Measurements from ENCODE around the gene RFX4. TPM values are rescaled to one million over a fixed set of nuclear protein-coding genes. Genes with fewer than 3 reads are reported as not detected.

Gene RFX4
- total and polyA plus RNA-seq, 9 of the 15 experiments (the other 6 are each of a cell fraction or from before 2014, with no cell fraction given) = not detected

DNA sequence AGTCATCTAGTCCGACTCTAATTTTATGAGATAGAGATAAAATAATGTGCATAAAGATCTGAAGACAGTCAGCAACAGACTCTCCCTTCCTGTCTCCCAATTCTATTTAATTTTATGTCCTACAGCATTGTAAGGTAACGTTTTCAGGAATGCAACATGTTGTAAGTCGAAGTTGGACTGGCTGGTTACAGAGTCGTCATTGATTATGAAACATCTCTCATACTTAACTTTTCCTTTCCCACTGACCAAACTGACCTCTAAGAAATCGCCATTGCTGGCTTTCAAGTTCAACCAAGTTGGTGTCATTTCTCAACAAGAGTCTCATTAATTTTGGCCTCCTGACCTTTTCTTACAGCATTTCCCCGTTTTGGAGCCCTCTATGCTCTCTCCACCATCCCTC, 186.7 kb downstream of the RFX4 start (continued):
- TF ChIP-seq, protein P1, sequence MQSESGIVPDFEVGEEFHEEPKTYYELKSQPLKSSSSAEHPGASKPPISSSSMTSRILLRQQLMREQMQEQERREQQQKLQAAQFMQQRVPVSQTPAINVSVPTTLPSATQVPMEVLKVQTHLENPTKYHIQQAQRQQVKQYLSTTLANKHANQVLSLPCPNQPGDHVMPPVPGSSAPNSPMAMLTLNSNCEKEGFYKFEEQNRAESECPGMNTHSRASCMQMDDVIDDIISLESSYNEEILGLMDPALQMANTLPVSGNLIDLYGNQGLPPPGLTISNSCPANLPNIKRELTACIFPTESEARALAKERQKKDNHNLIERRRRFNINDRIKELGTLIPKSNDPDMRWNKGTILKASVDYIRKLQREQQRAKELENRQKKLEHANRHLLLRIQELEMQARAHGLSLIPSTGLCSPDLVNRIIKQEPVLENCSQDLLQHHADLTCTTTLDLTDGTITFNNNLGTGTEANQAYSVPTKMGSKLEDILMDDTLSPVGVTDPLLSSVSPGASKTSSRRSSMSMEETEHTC (IDR thresholded peaks at IDR 0.05) = no peak
- no peak for TF ChIP-seq RBFOX2 (IDR thresholded peaks at IDR 0.05; ENCODE audit: low read depth, low read length)
- TF ChIP-seq, protein P2, sequence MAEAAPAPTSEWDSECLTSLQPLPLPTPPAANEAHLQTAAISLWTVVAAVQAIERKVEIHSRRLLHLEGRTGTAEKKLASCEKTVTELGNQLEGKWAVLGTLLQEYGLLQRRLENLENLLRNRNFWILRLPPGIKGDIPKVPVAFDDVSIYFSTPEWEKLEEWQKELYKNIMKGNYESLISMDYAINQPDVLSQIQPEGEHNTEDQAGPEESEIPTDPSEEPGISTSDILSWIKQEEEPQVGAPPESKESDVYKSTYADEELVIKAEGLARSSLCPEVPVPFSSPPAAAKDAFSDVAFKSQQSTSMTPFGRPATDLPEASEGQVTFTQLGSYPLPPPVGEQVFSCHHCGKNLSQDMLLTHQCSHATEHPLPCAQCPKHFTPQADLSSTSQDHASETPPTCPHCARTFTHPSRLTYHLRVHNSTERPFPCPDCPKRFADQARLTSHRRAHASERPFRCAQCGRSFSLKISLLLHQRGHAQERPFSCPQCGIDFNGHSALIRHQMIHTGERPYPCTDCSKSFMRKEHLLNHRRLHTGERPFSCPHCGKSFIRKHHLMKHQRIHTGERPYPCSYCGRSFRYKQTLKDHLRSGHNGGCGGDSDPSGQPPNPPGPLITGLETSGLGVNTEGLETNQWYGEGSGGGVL (CRISPR knock-in tag; IDR thresholded peaks at IDR 0.05) = no peak
- no peak for TF ChIP-seq GATAD2A (IDR thresholded peaks at IDR 0.05)
- no peak for TF ChIP-seq MED1 (CRISPR knock-in tag; IDR thresholded peaks at IDR 0.05; ENCODE audit: borderline replicate concordance)
- no peak for TF ChIP-seq ZNF561 (CRISPR knock-in tag; conservative IDR thresholded peaks at IDR 0.05)
- TF ChIP-seq E2F3 (CRISPR knock-in tag; IDR thresholded peaks at IDR 0.05) = no peak
- TF ChIP-seq FOS (IDR thresholded peaks at IDR 0.05; ENCODE audit: extremely low read depth, insufficient read length) = no peak
- TF ChIP-seq TGIF2 (CRISPR knock-in tag; IDR thresholded peaks at IDR 0.05) = no peak
- TF ChIP-seq, protein P3, sequence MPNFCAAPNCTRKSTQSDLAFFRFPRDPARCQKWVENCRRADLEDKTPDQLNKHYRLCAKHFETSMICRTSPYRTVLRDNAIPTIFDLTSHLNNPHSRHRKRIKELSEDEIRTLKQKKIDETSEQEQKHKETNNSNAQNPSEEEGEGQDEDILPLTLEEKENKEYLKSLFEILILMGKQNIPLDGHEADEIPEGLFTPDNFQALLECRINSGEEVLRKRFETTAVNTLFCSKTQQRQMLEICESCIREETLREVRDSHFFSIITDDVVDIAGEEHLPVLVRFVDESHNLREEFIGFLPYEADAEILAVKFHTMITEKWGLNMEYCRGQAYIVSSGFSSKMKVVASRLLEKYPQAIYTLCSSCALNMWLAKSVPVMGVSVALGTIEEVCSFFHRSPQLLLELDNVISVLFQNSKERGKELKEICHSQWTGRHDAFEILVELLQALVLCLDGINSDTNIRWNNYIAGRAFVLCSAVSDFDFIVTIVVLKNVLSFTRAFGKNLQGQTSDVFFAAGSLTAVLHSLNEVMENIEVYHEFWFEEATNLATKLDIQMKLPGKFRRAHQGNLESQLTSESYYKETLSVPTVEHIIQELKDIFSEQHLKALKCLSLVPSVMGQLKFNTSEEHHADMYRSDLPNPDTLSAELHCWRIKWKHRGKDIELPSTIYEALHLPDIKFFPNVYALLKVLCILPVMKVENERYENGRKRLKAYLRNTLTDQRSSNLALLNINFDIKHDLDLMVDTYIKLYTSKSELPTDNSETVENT (CRISPR knock-in tag; IDR thresholded peaks at IDR 0.05) = no peak
- TF ChIP-seq RCOR1 (IDR thresholded peaks at IDR 0.05; ENCODE audit: borderline replicate concordance in 1 of 2, low read depth in 2 of 2, low read length in 2 of 2) = no peak
- no peak for TF ChIP-seq SMARCA4 (IDR thresholded peaks at IDR 0.05)
- TF ChIP-seq, protein P4, sequence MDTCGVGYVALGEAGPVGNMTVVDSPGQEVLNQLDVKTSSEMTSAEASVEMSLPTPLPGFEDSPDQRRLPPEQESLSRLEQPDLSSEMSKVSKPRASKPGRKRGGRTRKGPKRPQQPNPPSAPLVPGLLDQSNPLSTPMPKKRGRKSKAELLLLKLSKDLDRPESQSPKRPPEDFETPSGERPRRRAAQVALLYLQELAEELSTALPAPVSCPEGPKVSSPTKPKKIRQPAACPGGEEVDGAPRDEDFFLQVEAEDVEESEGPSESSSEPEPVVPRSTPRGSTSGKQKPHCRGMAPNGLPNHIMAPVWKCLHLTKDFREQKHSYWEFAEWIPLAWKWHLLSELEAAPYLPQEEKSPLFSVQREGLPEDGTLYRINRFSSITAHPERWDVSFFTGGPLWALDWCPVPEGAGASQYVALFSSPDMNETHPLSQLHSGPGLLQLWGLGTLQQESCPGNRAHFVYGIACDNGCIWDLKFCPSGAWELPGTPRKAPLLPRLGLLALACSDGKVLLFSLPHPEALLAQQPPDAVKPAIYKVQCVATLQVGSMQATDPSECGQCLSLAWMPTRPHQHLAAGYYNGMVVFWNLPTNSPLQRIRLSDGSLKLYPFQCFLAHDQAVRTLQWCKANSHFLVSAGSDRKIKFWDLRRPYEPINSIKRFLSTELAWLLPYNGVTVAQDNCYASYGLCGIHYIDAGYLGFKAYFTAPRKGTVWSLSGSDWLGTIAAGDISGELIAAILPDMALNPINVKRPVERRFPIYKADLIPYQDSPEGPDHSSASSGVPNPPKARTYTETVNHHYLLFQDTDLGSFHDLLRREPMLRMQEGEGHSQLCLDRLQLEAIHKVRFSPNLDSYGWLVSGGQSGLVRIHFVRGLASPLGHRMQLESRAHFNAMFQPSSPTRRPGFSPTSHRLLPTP (IDR thresholded peaks at IDR 0.05; ENCODE audit: borderline replicate concordance, extremely low read depth, insufficient read length) = no peak
